Activated CD4-positive, alpha-beta T cell treated with anti-CD3 and anti-CD28 coated beads, Interleukin-2, amount 50 U/mL, for 16 hours (primary cell): Measurements from ENCODE around the gene WWP2.

Source experiments
- DNase-seq: peaks from one replicate; pipeline ENCODE4 v3.0.0-alpha.2; 2020

Gene WWP2

DNA sequence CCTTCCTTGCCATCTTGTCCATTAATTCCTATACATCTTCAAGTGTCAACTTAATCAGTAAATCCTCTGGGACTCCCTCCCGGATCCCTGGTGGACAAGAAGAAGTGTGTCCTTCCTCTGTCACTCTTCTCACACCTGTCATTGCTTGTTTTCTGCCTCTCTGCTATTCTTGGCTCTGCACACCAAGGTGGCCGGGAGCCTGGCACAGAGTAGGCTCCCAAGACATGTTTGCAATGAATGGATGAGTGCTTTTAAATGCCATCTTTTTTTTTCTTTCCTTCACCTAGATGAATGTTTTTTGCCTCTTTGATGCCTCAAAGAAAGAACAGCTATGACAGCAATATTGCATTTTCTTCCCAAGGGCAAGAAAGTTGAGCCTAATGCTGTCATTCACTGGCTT, 131.0 kb downstream of the WWP2 start:
- DNase-seq, result no peak

DNA sequence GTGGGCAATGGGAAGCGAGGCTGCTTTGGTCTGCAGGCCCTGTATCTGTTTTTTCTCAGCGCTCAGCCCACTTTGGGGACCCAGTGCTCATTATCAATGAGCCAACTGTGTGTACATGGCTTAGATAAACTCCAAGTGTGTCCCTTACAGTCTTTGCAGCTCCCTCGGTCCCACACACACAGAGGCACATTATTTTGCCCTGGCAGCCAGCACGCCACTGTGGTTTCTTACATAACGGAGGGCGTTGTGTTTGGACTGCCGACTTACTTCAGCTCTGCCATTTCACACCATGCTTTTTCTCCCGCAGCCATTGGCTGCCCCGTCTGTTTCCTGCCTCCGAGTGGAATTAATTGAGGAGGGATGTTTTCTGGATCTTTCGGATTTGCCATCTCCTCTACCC, 132.5 kb downstream of the WWP2 start:
- no peak for DNase-seq

DNA sequence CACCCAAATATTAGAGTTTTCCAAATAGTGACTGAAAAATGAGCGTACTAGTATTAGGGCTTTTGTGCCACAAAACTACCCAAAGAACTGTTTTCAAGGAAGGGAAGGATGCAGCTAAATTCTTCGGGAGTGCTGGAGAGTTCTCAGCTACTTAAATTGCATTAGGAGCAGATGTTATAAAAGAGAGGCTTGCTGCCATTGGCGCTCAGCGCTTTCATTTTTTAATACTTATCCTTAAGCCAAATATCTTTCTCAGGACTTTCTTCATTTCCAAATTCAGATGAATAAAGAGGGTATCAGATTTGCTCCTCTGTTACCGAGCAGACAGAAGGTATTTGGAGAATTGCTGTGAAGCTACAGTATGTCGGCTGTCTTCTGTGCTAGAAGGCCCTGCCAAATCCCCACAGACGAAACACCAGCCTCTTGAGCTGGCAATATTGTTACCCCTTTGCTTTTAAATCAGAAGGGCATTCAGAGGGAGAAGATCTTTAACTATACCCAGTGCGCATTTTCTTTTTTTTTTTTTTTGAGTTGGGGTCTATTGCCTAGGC, 141.8 kb downstream of the WWP2 start:
- no peak for DNase-seq

DNA sequence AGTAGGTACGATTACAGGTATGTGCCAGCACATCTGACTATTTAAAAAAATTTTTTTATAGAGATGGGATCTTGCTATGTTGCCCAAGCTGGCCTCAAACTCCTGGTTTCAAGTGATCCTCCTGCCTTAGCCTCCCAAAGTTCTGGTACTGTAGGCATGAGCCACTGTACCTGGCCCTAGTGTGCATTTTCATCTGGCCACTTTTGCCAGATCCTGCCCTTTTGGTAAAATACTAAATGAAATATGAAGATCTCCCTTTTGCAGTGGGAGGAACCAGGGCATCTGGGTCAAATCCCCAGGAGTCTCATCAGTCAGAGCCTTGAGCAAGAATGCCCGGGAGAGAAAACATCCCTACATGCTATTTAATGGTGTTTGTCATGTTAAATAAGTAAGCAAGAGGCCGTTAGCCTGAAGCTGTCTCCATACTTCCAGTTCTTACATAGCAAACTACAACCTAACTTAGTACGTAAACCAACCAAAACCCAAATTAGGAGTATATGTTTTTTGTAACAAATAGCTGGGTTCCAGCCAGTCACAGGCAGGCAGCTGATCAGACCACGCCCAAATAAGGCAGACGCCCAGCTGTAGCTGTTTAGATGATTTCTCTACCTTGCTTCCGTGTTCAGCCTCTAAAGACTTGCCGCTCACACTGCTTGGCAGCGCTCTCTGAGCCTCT, 142.5 kb downstream of the WWP2 start:
- DNase-seq, result no peak

DNA sequence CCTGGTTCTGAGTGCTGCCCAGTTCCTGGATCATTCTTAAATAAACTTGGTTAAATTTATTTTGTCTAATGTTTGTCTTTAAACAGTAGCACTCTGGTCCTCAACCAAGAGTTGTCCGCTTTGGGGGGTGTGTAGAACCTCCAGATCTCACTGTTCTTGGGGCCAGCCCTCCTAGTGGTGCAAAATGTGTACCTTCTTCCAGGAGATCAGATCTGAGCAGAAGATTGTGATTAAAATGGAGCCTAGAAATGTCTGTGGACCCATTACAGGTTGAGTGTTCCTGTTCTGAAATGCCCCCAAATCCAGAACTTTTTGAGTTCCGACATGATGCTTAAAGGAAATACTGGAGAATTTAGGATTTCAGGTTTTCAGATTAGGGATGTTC, 143.0 kb downstream of the WWP2 start:
- DNase-seq, result no peak

DNA sequence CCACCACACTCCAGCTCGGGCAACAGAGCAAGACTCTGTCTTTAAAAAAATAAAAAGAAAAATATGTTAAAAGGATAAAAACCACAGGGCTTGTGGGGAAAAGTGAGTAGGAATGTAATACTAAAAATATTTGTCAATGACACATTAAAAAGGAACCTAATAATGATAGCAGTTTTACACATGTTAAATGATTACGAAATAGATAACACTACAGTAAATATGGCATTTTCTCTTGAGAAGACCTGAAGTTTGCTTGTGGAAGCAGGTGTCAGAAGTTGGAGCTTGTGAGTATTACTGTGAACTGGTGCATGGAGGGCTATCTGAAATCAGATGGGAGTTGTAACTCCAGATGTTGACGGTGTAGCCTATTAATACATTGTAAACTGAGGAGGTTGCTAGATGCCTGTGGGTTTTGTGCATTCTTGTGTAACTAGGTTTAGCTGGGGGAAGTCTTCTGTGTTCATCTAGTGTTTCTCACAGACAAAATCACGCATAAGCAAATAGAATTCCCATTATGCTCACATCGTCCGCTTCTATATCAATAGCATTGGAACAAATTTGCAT, 144.8 kb downstream of the WWP2 start:
- DNase-seq, result no peak

DNA sequence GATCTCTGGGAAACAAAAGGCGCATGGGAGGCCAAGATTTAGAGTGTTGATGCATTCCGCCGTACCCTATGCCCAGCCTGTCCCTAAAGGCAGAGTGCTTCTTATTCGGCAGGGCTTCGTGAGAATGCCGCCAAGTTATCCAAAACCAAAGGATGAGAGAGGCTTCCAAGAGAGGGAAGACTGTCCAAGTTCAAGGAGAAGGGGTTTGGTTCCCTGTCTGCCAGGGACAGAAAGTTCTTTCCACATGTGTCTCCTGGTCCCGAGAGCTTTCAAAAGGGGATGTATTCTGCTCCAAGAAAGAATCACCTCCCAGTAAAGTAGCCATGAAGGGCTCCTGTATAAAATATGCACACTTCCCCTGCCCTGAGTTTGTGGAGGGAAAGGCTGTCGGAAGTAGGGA, 146.9 kb downstream of the WWP2 start:
- DNase-seq, result no peak

DNA sequence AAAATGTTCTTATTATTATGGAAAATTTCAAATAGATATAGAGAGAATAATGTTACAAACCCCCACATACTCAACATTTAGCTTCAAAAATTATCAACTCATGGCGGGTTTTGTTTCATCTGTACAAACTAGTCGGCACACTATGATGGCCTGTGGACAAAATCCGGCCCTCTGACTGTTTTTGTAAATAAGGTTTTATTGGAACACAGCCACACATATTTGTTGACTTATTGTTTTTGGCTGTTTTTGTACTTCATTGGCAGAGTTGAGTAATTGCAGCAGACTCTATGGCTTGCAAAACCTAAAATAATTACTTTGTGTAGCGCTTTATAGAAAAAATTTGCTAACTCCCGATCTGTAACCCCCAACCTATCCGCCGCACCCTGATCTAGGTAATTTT, 147.6 kb downstream of the WWP2 start:
- no peak for DNase-seq

DNA sequence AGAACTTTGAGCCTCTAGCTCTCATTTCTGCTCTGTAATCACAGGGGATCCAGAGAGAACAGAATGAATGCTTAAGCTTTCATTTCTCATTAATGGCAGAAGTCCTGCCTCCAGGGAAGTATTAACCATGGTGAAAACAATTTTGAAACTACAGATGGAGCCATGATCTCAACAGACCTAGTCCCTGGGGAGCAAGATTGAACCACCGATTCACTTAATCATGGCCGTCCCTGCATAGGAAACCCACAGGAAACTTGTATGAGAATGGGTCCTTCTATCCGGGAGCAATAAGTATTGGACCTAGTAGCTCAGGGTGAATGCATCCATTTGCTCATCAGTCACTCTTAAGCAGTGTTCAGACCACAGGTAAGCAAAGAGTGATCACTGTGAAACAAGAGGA, 148.8 kb downstream of the WWP2 start:
- no peak for DNase-seq

DNA sequence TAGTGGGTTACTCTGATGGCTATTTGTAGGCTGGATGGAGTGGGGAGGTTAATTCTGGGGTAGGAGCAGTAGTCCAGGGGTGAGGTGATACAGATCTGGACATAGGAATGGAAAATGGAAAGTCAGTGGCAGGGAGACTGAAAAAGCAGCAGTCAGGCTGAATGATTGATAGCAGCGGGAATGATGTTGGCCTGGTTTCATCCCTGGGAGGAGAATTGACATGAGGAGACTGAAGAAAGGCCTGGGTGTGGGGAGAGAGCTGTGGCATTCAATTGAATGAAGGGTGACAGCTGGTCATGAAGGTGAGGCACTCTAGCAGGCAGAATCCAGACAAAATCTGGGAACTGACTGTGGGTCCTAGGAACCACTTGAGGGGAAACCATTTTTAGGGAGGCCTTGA, 154.3 kb downstream of the WWP2 start:
- DNase-seq, result no peak

DNA sequence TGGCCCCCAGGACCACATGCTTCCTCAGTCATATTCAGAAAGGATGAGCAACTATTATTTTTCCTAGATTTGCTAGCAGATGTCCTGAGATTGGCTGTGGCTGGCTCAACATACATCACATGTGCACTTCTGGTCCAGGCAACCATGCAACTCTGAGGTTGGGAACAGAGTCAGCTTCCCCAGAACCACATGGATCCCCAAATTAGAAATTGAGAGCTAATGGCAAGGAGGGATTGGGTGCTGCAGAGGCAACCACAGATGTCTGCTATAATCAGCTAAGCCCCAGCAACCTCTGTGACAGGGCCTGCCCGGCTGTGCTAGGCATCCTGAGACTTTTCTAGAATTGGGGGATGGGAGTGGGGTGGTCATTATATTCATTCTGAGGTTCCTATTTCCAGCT, 155.2 kb downstream of the WWP2 start:
- DNase-seq, result no peak

DNA sequence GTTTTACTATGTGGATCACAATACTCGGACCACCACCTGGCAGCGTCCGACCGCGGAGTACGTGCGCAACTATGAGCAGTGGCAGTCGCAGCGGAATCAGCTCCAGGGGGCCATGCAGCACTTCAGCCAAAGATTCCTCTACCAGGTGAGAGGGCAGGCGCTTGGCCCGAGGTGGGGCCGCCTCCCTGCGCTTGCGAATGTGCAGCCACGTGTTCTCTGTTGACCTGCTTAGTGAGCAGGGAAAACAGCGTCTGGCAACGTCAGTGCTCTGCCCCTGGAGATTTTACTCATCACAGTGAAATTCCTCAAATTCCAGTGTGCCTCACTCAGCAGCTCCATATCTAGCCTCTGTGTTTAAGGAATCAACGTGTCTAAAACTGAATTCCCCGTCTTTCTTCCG, 155.6 kb downstream of the WWP2 start:
- DNase-seq, result no peak

DNA sequence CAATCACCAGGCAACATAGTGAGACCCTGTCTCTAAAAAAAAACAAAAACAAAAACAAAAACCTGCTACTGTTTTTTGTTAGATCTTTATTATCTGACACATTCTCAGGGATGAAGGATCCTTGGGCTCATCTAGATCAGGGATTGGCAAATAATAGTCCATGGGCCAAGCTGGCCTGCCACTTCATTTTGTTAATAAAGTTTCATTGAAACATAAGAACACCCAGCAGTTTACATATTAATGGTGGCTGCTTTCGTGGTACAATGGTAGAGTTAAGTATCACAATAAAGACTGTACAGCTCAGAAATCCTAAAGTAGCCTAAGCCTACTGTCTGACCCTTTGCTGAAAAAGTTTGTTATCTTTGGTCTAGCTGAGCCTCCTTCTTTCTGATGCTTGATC, 156.1 kb downstream of the WWP2 start:
- no peak for DNase-seq

DNA sequence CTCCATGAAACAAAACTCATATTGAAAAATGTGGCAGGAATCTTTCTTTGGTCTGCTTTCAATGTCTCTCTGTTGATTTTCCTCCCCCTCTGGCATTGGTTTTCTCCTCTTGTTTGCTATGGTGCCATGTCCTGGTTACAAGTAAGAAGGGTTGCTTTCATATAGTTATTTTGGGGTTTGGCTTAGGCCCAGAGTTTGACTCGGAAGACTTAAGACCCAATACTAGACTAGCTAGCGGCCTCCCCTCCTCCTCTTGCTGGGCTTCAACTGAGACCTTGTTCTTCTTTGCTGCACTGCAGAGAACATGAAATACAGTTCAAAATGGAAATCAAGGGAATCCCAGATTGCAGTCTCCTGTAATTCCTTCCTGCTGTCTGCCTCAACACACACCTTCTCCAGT, 159.0 kb downstream of the WWP2 start:
- DNase-seq, result no peak

DNA sequence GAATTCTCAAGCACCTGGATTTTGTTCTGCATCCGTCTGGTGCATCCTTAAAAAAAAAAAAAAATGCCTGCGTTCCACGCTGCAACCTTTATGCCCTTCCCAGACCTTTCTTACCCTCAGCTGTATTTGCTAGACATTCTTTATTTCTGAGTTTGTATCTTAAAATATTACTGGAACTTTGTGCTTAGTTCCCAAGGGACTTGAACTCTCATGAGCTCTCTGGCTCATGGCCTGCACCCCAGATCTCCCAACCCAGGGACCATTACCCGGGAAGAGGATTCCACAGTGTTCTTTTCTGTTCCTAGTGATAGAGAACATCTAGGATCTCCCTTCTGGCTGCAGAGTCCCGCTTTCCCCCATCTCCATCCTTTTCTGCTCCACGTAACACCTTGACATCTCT, 160.1 kb downstream of the WWP2 start:
- no peak for DNase-seq

DNA sequence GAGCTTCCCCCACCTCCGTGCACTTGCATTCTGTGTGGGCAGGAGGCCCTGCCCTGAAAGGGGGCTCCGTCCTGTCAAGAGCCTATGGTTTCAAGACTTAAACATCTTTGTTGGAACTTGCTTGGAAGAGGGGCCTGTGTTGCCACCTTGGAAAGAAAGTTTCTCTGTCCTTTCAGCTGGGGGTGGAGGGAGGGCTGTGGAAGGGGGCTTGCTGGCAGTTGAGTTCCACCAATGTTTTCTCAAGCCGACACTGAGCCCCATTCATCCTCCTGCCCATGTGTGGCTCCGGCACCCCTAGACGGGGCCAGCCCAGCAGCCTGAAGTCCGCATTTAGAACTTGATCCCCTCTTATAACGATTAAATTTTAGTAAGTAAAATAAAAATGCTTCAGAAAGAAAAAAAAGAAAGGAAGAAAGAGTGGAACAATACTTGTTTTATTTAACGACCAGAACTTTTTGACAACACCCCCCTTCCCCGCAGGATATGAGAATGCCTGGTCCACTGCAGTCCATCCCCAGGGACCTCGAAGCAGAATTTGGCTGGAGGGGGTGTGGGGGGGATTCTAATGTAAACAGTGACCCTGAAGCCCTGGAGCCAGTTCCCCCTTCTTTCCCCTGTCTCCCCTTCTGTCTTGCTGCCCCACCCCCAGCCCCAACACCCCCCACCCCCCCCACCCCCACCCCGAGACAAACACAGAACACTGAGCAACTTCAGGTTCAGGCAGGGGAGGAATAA, 162.1 kb downstream of the WWP2 start:
- DNase-seq, result no peak

DNA sequence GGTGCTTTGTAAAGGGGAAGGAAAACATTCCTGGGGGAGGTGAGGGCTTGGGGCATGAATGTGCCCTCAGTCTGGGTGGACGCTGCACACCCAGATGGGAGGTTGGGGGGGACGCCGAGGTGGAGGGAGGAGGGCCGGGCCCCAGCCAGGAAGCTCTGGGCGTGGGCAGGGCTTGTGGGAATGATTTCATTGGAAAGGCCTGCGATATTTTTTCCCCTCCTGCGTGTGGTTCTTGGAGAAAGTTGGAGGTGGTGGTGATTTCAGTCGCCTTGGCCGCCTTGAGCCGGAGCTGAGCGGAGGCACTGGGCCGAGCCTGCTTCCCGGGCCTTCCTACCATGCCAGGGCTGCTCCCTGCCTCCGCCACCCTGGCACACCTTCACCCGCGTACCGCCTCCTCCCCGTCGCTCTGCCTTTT, 162.7 kb downstream of the WWP2 start:
- no peak for DNase-seq

DNA sequence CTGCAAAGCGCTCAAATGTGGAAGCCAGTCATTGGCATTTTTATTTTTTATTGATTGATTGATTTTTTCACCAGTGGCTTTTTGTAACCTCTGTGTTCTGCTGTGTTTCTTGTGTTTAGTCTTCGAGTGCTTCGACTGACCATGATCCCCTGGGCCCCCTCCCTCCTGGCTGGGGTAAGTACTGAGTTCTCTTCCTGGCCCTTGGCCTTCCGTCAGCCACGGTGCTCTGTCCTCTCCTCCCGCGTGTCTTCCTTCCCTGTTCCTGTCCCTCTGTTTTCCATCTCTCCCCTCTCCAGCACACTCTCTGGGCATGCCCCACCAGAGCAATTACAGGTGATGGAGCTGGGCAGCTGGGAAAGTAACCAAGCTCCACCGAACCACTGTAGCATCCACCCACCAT, 163.2 kb downstream of the WWP2 start:
- no peak for DNase-seq

DNA sequence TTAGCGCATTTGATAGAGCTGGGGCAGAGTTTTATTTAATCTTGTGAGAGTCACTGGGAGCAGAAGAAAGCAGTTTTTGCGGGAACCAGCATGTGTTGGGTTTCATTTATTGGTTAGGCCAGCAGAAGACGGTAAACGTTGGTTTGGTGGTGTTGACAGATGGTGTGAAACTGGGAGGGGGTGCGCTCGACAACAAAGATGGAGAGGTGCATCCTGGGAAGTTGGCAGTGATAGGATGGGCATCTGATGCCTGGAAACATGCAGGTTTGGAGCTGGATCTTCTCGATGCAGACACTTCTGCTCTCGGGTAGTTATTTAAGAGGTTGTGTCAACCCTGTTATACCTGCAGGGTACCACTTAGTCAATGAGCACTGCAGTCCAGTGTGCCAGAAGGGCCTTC, 164.1 kb downstream of the WWP2 start:
- no peak for DNase-seq

DNA sequence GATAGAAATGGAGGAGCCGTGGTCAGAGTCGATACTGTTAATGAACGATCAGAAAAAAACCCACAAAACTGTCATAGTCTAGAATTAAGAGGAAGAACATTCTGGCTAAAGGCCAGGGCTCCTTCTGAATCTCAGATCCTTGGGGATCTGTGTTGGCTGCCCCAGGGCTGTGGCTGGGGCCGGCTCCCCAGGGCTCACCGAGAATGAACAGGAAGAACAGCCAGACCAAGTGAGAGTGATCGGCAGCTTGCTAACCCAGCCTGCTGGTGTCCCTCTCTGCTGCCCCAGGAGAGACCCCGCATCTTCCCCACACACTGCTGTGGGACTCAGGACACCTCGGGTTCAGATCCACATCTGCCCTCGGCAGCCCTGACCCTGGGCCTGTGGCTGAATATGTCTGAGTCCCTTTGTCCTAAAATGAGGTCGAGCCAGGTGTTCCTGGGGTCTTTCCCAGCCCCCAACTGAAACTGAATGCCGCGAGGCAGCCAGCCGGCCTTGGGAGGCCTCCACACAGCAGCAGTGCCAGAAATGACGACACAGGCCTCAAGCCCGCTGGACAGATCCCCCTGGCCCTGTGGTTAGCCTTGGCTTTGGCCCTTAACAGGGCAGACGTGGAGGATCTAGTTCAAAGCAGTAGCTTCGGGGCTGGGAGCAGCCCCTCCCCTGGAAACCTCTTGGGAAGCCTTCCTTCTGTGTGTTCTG, 165.1 kb downstream of the WWP2 start:
- no peak for DNase-seq

DNA sequence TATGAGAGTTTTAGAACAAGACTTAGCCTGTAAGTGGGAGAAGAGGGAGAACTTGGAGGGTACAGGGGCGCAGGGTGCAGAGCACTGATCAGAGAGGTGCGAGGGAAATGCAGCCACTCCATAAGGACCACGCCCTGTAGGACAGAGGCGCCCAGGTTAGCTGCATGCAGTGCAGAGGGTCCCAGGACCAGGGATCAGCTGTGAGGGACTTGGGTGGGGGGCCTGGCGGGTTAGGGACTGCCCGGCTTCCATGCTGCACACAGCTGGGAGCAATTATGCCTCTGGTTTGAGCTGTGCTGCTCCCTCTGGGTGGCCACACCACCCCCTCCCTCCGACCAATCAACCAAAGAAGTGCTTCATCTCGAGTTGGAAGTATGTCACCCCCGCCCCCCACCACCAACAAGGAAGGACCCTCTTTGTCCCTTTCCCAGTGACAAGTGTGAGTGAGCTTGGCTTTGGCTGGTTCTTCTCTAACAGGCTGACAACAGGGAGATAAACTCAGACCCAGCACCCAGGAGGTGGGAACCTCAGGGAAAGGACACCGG, 166.8 kb downstream of the WWP2 start:
- no peak for DNase-seq

DNA sequence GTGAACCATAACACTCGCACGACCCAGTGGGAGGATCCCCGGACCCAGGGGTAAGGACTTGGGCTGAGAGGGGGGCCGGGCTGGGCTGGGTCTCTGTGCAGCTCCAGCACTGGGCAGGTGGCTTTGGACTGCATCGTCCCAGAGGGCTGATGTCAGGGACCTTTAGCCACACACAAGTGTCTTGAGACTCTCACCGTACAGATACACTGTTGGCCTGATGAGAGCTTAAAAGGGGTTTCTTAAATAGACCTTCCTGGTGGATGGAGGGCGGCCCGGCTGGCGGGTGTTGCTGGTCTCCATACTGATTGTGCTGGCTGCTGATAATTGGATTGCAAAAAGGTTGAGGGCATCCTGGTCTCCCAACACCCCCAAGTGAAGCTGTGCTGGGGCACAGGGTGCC, 167.3 kb downstream of the WWP2 start:
- DNase-seq, result no peak

DNA sequence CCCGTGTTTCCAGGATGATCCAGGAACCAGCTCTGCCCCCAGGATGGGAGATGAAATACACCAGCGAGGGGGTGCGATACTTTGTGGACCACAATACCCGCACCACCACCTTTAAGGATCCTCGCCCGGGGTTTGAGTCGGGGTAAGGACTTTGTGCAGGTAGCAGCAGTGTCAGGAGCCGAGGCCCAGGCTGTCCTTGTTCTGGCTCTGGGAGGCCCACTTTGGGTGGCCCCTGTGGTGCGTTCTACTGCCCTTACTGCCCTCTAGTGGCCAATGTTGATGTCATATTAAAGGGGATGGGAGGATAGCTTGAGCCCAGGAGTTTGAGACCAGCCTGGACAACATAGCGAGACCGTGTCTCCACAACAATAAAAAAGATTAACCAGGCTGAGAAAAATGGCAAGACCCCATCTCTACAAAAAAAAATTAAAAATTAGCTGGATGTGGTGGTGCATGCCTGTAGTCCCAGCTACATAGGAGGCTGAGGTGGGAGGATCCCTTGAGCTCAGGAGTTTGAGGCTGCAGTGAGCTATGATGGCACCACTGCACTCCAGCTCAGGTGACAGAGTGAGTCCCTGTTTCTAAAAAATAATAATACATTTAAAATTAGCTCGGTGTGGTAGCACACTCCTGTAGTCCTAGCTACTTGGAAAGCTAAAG, 168.1 kb downstream of the WWP2 start:
- DNase-seq, result peak; percentile 54
